OCI-LY7 (cell line): ENCODE measurements around the gene LRPAP1.

ENCODE experiments used
- CTCF ChIP-seq: fragments of 200-600 bp; sonication (generic); conservative IDR thresholded peaks from 2 replicates; pipeline ENCODE4 v1.5.1; 2014; ENCODE audit warnings: mild to moderate bottlenecking, antibody characterized with exemption, low read length, moderate library complexity, mixed read lengths
- EZH2phosphoT487 ChIP-seq: fragments of 200-600 bp; sonication (generic); IDR thresholded peaks from 2 replicates; pipeline ENCODE4 v1.6.1; 2018; ENCODE audit warnings: low read depth, borderline replicate concordance, mild to moderate bottlenecking, mixed run types, antibody characterized with exemption, low read length, moderate library complexity, mixed read lengths

- TF ChIP-seq CTCF: no peak
- no peak for TF ChIP-seq EZH2phosphoT487
Measured at GRCh38 chr4:3515646-3516045, 16.6 kb downstream of the LRPAP1 start.
